GM21381 (cell line): Measurements from ENCODE around the gene PTPRH.
"Not testable (repeated sequence)": the region's sequence is repeated elsewhere in the genome, so short reads cannot be mapped to it uniquely, and the experiment has no call there.

Source experiments
- ATAC-seq: cut with Tn5 transposase; IDR thresholded peaks from one replicate; pipeline ENCODE4 v1.9.1; 2021; ENCODE audit warnings: mild to moderate bottlenecking, moderate library complexity; ENCODE audit not compliant: unreplicated experiment

The PTPRH gene

GRCh38 chr19:55160128-55160985 is 48.9 kb downstream of the PTPRH start:
- no peak for ATAC-seq

GRCh38 chr19:55158848-55159749 is 50.2 kb downstream of the PTPRH start:
- no peak for ATAC-seq

- ATAC-seq: no peak
These were observed 50.9 kb downstream of the PTPRH start for GRCh38 chr19:55158423-55158822.

- ATAC-seq: no peak
These were observed 52.0 kb downstream of the PTPRH start, which contains the start of gene TNNI3 for GRCh38 chr19:55157064-55157908. Gene TNNI3 (minus strand): TSS chr19:55157732. CDS start chr19:55157589, 143 bp downstream.

GRCh38 chr19:55156202-55157063 is 52.9 kb downstream of the PTPRH start:
- no peak for ATAC-seq

DNA sequence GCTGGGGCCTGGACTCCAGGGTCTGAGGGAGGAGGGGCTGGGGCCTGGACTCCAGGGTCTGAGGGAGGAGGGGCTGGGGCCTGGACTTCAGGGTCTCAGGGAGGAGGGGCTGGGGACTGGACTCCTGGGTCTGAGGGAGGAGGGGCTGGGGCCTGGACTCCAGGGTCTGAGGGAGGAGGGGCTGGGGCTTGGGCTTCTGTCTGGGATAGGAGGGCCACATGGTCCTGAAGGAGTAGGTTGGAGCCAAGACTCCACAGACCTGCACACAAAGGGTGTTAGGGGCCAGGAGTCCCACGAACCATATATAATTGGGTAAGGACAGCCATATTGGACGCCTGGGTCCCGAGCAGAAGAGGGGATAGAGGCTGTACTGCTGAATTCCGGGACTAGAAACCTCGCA is 53.5 kb downstream of the PTPRH start:
- ATAC-seq: not testable (repeated sequence)

DNA sequence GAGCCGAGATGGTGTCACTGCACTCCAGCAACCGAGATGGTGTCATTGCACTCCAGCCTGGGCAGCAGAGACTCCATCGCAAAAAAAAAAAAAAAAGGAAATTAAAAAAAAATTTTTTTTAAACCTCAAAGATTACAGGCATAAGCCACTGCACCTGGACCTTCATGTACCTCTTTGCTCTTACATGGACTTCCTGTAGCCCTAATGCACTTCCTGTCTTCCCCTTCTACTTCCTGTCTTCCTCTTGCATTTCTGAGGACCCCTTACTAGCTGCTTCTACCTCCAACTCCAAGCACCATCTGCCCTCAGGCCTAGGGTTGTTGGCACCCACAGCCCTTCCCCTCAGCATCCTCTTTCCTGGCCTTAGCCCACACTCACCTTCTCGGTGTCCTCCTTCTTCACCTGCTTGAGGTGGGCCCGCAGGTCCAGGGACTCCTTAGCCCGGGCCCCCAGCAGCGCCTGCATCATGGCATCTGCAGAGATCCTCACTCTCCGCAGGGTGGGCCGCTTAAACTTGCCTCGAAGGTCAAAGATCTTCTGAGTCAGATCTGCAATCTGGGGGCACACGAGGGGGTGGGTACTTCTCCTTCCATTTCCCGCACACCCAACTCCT is 55.5 kb downstream of the PTPRH start:
- ATAC-seq: no peak

GRCh38 chr19:55152017-55152416 is 57.3 kb downstream of the PTPRH start:
- ATAC-seq: no peak

DNA sequence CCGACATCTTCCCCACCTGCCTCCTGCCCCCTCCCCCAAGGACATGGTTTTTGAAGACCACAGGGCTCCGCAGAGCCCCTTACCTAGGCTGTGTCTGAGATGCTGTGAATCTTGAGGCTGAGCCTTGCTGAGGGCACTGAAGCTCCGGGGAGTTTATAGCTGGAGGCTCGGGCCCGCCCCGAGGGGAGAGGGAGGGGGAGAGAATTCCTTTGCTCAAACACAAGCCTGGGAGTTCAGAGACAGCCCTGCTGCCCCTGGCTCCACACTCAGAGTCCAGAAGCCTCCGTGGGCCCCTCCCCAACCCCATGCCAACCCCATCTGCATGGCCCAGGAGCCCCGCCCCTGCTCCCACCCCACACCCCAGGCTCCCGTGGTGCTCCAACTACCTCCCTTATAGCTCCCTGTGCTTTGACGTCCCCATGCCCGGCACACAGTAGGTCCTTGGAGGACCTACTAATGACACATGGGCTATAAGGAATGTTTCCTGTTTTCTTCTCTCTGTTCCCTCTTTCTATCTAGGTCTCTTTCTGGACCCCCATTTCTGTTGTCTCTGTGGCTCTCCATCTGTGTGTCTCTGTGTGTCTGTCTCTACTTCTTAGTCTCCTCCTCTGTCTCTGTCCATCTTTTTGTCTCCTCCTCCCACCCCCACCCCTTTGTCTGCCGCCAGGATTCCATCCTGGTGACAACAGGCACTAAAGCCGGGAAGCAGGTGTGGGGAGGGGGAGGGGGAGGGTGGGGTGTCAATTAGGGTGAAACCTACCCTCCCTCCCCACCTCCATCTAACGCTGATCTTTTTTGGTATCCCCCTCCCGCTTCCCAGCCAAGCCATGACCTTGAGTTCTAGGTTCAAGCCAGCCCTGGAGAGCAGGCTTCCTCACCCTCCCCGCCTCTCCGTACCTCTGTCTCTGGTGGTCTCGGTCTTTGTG is 60.0 kb downstream of the PTPRH start, which contains the start of gene TNNT1:
TSS of gene TNNT1 (minus strand) at position 129 of the 926 bp plus-strand sequence. CDS start 2,049 bp downstream, outside the sequence.
- ATAC-seq: no peak

GRCh38 chr19:55147545-55148251 is 61.6 kb downstream of the PTPRH start:
- no peak for ATAC-seq

DNA sequence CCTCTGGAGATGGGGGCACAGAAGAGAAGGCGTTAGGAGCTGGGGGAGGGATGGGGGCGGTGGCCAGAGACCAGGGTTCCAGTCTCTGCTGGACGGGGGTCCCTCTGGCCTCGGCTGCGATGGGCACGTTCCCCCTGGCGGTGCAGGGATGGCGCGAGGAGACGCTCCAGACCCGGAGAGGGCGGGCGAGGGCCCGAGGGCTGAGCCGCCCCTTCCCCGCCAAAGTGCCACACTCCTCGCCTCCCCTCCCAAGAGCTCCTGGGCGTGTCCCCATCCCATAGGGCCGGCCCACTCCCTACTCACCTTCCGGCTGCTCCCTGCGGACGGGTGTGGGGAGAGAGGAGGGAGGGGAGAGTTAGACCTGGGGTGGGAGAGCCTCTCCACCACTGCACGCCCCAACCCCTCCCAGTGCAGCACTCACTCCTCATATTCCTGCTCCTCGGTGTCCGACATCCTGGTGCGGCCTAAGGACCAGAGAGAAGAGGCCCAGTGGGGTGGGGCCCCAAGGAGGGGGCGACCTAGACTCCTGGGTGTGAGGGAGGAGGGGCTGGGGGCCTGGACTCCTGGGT is 62.5 kb downstream of the PTPRH start:
- no peak for ATAC-seq

DNA sequence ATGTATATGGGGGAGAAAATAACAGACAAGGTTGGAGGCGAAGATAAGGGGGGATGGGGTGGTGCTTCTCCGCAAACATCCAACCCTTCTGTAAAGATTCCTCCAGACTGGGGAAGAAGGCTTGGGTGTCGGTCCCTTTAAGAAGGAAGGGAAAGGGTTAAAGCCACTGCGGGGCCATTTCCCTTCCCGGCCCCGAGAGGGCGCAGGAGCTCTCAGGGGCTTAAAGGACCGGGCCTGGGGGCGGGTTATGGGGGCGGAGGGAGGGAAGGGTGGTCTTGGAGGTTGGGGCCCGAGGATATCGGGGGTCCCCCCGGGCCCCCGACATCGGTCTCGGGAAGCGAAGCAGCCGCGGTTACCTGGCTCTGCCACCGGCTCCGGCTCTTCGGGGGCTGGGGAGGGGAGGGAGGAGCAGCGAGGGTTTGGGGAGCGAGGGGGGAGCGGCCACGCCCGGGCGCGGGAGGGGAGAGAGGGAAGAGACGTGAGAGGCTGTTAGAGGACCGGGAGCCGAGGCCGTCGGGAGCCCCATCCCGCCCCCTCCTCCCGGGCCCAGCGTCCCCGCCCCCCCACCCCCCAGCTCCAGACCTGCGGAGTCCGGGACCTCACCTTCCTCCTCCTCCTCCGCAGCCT is 63.1 kb downstream of the PTPRH start:
- no peak for ATAC-seq

DNA sequence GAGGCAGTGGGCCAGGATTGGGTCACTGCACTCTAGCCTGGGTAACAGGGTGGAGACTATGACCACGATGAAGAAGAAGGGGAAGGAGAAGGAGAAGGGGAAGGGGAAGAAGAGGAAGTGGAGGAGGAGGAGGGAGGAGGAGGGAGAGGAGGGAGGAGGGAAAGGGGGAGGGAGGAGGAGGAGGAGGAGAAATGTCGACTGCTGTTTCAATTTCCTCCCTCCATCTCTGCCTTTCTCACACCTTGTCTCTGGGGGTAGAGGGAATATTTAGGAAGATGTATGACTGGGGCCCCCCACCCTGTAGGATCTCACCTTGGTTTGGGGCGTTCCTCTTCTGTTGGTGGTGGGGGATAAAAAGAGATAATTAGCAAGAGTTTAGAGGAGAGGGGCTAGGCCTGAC is 64.1 kb downstream of the PTPRH start:
- ATAC-seq: no peak

GRCh38 chr19:55141696-55142095 is 67.6 kb downstream of the PTPRH start:
- ATAC-seq: no peak

- no peak for ATAC-seq
These were observed 71.4 kb downstream of the PTPRH start for GRCh38 chr19:55137915-55138314.

DNA sequence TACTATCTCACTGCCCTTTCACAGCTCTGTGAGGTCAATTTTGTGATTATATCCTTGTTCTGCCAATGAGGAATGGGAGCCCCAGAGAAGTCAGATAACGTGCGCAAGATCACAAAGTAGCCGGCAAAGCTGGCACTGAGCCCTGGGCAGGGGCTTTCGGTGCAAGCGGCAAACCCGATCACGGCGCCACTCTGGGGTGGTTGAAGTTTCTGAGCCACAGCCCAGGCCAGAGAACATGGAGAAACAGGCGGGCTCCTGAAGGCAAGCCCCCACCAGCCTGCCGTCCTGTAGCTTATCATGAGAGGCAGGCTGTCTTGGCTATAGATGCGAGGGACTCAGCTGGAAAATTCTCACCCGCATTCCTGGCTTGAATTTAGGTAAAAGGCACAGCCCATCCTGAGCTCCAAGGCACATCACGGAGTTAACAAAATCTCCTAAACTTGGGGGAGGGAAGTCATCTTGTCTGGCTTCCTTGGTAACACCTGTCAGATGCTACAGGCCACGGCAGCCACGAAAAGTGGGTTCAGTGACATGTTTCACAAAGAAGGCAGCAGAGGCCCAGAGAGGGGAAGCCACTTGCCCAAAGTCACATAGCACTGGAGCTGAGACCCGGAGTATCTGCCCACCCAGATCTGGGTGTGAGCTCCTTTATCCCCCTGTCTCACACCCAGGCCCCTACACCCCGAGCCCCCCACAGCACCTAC is 72.8 kb downstream of the PTPRH start:
- ATAC-seq: no peak
